Ectodermal cell (in vitro differentiated cells): Measurements from ENCODE around the gene TNS1.

ENCODE experiments used
- H3K27ac ChIP-seq: 2 replicates; pipeline ENCODE4 v1.7.0; 2013; ENCODE audit warnings: mild to moderate bottlenecking, low read depth, low read length; ENCODE audit not compliant: insufficient read depth, poor library complexity, severe bottlenecking
- H3K27me3 ChIP-seq: 2 replicates; pipeline ENCODE4 v1.7.0; 2013; ENCODE audit warnings: mild to moderate bottlenecking, low read length; ENCODE audit not compliant: insufficient read depth, control insufficient read depth, poor library complexity, severe bottlenecking
- H3K36me3 ChIP-seq: one replicate; pipeline ENCODE4 v1.7.0; 2013; ENCODE audit warnings: low read length; ENCODE audit not compliant: control insufficient read depth, insufficient read depth
- H3K4me1 ChIP-seq: one replicate; pipeline ENCODE4 v1.7.0; 2013; ENCODE audit warnings: low read length; ENCODE audit not compliant: control insufficient read depth, insufficient read depth
- H3K4me3 ChIP-seq: 2 replicates; pipeline ENCODE4 v1.7.0; 2013; ENCODE audit warnings: low read depth, low read length, control low read depth; ENCODE audit not compliant: insufficient read depth
- H3K9me3 ChIP-seq: 2 replicates; pipeline ENCODE4 v1.7.0; 2013; ENCODE audit warnings: mild to moderate bottlenecking, low read length, moderate library complexity; ENCODE audit not compliant: control insufficient read depth
- WGBS, 2 experiments: methylation state at CpG; one replicate each; pipeline ENCODE4 v1.1.7; 2013; ENCODE audit warnings: missing lambda C conversion rate in 2 of 2; 5-methylcytosine and 5-hydroxymethylcytosine counted together

TNS1 gene

DNA sequence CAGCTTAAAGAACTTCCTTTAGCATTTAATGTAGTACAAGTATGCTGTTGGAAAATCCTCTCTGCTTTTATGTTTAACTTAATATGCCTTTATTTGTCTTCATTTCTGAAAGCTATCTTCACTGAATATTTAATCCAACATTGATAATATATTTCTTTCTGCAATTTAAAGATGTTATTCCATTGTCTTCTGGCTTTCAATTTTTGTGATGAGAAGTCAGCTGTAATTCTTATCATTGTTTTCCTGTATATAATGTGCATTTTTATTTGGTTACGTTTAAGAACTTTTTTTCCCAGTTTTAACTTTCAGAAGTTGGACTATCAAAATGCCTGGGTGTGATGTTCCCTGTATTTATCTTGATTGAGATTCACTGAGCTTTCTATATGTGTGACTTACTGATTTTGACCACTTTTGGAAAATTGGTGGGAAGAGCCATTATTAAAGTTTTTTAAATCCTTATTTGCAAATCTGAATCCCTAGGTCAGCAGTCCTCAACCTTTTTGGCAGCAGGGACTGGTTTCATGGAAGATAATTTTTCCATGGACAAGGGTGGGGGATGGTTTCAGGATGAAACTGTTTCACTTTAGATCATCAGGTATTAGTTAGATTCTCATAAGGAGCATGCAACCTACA is 241.0 kb downstream of the TNS1 start:
- no peaks in the 10 kb centered on the region for H3K36me3 ChIP-seq
- 94 to 100% methylated on average over 1 of the region's 1 CpG for WGBS, 2 experiments
- no peaks in the 10 kb centered on the region for H3K4me1 ChIP-seq
- H3K4me3 ChIP-seq: no peak overlapping the region
- no peaks in the 10 kb centered on the region for H3K27me3 ChIP-seq
- H3K27ac ChIP-seq: no peak overlapping the region
- peaks cover 4% of the 10 kb centered on the region for H3K9me3 ChIP-seq

DNA sequence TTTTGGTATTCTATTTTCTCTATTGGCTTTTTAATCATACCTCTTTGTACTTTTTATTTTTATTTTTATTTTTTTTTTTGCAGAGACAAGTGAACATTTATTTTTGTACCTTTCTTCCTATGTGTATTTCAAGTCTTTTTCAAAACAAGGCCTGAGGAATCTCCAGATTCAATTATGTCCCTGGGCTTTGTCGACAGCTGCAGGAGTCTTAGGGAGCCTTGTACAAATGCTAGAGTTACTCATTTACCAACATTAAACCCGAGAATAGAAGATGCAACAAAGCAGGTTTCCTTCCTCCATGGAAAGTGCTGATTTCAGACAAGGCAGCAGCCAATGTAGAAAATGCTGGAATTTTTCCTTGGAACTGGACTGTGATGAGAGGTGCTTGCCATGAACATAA is 242.8 kb downstream of the TNS1 start:
- WGBS, 2 experiments: 77 to 88% methylated on average over 2 of the region's 2 CpGs
- H3K4me1 ChIP-seq: no peaks in the 10 kb centered on the region
- peaks cover 4% of the 10 kb centered on the region for H3K9me3 ChIP-seq
- H3K36me3 ChIP-seq: no peaks in the 10 kb centered on the region
- H3K4me3 ChIP-seq: no peak overlapping the region
- H3K27me3 ChIP-seq: no peaks in the 10 kb centered on the region
- H3K27ac ChIP-seq: no peak overlapping the region

DNA sequence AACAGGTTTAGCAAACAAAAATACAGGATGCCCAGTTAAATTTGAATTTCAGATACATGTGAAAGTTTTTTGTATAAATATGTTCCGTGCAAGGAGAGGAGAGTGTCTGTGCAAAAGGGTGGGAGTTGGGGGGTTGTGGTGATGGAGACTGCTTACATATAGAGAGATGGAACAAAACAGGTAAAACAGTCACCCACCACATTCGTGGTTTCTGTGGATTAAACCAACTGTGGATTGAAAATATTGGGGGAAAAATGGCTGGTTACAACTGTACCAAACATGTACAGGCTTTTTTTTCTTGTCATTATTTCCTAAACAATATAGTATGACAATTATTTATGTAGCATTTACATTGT is 245.7 kb downstream of the TNS1 start:
- Histone ChIP-seq H3K27me3 (no peaks in the 10 kb centered on the region), H3K4me3 (no peak overlapping the region), H3K36me3 (no peaks in the 10 kb centered on the region), H3K9me3 (peaks cover 2% of the 10 kb centered on the region), H3K27ac (no peak overlapping the region), H3K4me1 (no peaks in the 10 kb centered on the region)
- 95 to 99% methylated on average over 2 of the region's 2 CpGs for WGBS, 2 experiments

DNA sequence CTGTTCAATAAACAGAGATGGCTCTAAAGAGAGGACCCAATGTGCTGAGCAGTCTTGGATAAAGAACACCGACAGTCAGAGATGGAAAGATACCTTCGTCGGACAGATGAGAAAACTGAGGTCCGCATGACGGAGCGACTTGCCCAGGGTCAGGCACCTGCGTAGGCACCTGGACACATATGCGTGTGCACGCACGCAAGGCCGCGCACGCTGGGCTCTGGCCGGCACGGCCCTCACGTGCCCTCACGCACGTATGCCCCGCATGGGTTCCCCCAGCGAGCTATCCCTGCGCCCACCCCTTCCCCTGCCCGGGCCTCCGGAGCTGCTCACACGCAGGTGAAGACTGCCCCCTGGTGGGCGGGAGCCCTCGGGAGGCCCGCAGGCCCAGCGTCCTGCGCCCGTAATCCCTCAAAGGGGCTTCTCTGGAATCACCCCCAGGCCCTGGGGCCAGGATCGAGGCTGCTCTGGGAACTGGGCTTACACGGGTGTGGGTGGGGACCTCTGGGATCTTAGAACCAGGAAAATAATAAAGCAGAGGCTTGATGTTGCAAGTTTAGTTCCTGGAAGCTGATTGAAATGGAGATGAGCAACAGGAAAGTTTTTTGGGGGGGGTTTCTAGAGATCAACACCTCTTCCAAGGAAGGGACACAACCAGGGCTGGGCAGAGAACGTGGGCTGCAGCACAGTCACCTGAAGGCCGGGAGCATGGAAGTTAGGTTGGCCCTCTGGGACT is 246.3 kb downstream of the TNS1 start:
- Histone ChIP-seq H3K36me3 (no peaks in the 10 kb centered on the region), H3K4me1 (no peaks in the 10 kb centered on the region), H3K27me3 (no peaks in the 10 kb centered on the region), H3K9me3 (no peaks in the 10 kb centered on the region), H3K4me3 (no peak overlapping the region), H3K27ac (no peak overlapping the region)
- WGBS, 2 experiments: 22 to 24% methylated on average over 34 of the region's 34 CpGs

DNA sequence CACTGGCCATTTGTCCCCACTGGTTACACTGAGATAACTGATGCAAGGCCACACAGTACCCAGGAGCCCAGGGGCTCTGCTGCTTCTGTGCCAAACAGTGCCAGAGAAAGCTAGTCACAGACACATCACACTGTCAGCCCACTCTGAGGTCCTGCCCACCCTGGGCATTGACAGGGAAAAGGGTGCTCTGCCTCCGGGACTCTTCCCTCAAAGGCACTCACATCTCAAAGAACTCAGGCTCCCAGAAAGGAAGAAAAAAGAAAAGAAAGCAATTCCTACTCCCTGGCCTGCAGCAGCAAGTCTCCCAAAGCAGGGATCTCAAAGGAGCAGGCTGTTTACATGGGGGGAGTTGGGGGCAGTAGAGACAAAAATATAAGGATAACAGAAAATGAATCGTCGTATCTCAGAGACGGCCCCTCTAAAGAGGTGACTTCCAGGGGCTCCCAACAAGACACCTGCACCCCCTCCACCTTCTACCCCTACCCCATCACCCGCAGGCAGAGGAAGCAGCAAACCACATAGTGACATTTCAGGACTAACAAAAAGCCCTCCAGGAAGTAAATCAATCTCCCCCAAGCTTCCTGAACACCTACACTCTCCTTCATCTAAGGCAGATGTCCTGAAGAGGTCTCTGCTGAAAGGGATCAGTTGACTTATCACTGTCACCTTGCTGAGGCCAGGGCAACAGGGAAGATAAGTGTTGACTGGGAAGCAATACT is 247.6 kb downstream of the TNS1 start:
- Histone ChIP-seq H3K4me3 (no peak overlapping the region), H3K36me3 (no peaks in the 10 kb centered on the region), H3K9me3 (no peaks in the 10 kb centered on the region), H3K27me3 (no peaks in the 10 kb centered on the region), H3K27ac (no peak overlapping the region), H3K4me1 (no peaks in the 10 kb centered on the region)
- WGBS, 2 experiments: 63 to 76% methylated on average over 5 of the region's 5 CpGs

DNA sequence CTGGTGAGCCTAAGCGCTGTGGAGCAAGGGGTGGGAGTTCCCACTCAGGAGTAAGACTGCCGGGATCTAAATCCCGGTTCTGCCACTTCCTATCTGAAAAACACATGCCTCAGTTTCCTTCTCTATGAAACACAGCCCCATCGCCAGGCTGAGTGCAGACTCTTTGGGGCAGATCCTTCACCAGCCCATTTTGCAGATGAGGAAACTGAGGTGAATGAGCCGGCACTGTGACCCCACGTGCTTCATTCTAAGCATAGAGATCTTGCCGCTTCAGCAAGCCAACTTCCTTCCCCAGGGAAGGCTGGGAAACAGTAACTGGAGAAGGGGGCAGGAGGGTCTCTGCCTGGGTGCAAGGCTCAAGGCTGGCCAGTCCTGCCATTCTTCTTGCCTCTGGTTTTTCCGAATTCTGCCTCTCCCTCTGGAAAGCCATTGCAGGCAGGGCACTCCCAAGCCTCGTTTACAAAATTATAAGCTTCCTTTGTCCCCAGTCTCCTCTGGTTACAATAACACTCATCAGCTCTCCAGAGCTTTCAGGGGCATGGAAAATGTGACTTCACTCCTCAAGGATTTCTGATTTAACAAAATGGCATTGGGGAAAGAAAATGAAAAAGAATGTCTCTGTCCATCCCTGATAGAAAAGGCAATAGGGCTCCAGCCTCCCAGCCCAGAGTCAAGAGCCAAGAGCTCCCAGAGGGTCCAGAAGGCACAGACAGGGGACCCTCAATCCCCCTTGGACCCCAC is 249.2 kb downstream of the TNS1 start:
- Histone ChIP-seq H3K27me3 (no peaks in the 10 kb centered on the region), H3K4me3 (no peak overlapping the region), H3K4me1 (peaks cover 5% of the 10 kb centered on the region), H3K9me3 (no peaks in the 10 kb centered on the region), H3K36me3 (no peaks in the 10 kb centered on the region), H3K27ac (no peak overlapping the region)
- 87% methylated on average over 9 of the region's 9 CpGs for WGBS, 2 experiments

DNA sequence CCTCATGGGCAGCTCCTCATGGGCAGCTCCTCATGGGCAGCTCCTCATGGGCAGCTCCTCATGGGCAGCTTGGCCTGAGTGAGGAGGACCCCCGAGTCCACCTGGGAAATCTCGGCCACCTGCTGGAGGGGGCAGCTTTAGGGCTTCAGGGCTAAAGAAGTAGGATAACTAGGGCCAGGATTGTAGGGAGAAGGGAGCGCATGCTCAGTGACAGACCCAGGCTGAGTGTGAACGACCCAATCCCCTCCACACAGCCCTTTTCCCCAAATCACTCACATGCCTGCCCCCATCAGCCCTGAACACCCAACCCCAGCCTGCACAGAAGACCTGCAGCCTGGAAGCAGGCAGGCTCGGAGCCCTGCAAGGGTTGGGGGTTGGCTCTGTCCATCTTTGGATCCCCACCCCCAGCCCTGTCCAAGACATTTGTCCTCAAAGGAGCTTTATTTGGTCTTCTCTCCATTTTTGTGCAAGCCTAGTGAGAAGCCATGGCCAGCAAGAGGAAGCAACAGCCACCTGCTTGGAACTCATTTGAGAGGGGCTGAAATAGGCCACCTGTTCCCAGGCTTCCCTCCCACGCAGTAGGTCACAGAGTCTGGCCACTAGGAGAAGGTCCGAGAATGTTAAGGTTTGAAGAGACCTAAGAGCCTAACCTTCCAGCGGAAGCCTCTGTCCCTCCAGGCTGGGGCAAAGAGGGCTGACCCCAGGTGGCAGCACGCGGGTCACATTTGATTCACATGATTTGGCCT is 249.9 kb downstream of the TNS1 start:
- Histone ChIP-seq H3K4me1 (peaks cover 5% of the 10 kb centered on the region), H3K36me3 (no peaks in the 10 kb centered on the region), H3K27me3 (no peaks in the 10 kb centered on the region), H3K9me3 (no peaks in the 10 kb centered on the region), H3K27ac (no peak overlapping the region), H3K4me3 (no peak overlapping the region)
- WGBS, 2 experiments: 89% methylated on average over 10 of the region's 10 CpGs

DNA sequence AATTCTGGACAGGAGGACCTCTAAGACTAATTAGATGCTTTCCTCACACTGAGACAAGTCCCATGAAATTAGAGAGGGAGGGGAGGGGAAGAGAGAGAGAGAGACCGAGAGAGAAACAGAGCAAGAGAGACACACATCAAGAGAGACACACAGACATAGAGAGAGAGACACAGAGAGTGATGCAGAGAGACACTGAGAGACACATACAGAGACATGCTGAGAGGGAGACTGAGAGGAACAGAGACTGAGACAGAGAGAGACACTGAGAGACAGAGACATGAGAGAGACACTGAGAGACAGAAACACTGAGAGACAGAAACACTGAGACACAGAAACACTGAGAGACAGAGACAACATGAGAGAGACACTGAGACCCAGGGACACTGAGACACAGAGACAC is 250.8 kb downstream of the TNS1 start:
- peaks cover 5% of the 10 kb centered on the region for H3K4me1 ChIP-seq
- 92 to 94% methylated on average over 1 of the region's 1 CpG for WGBS, 2 experiments
- H3K4me3 ChIP-seq: no peak overlapping the region
- H3K27me3 ChIP-seq: no peaks in the 10 kb centered on the region
- no peak overlapping the region for H3K27ac ChIP-seq
- H3K9me3 ChIP-seq: no peaks in the 10 kb centered on the region
- no peaks in the 10 kb centered on the region for H3K36me3 ChIP-seq

DNA sequence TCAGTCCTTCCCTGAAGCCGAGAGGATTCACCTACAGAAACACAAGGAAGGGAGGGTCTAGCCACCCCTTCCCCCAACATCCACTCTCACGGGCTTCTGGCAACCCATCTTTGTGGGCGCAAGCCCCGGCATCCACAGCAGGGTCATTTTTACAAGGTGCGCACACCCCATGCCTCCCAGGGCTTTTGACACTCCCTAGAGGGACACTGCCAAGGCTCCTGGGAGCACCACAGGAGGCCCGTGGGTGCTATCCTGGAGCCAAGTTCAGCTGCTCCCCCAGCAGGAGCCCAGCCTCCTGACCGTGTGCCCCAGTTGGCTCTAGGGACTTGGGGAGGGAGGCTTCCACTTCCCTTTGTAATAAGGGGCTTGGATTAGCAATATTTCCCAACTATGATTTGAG is 251.6 kb downstream of the TNS1 start:
- H3K9me3 ChIP-seq: no peaks in the 10 kb centered on the region
- 92 to 94% methylated on average over 7 of the region's 7 CpGs for WGBS, 2 experiments

More for the DNA sequence above, 251.6 kb downstream of the TNS1 start:
- H3K27ac ChIP-seq: no peak overlapping the region
- no peak overlapping the region for H3K4me3 ChIP-seq
- H3K27me3 ChIP-seq: no peaks in the 10 kb centered on the region
- H3K36me3 ChIP-seq: no peaks in the 10 kb centered on the region
- peaks cover 5% of the 10 kb centered on the region for H3K4me1 ChIP-seq
